Head of caudate nucleus (tissue), 42 donors: ENCODE data around the gene USP49.
A peak's percentile ranks its signal among the peaks of the same experiment; 100 is the strongest.

Experiments used
- DNase-seq, 42 donors: peaks; one replicate each; pipeline versions ENCODE4 v3.0.0 to v3.0.0-alpha.2; 2020 to 2021; ENCODE audit warnings: mixed read lengths in 7 of 42
- intact Hi-C: fragments of 100-400 bp; cut with DNase I; formaldehyde crosslinking; loops from one replicate; pipeline ENCODE4 v1.15.0; 2022

Gene USP49

GRCh38 chr6:41934278-41935192, 39.4 kb upstream of the USP49 start:
- no peak for DNase-seq
- intact Hi-C loops = loop anchor here (5.0 kb wide), 2 partner anchors 108 to 147 kb away; partner anchors contain the start of gene TOMM6

DNA sequence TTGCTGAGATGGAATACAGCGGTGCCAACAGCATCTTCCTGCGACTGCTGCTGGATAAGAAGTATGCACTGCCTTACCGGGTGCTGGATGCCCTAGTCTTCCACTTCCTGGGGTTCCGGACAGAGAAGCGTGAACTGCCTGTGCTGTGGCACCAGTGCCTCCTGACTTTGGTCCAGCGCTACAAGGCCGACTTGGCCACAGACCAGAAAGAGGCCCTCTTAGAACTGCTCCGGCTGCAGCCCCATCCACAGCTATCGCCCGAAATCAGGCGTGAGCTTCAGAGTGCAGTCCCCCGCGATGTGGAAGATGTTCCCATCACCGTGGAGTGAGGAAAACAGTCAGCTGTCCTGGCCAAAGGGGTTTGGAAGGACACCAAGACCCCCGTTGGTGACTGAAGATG, 37.2 kb upstream of the USP49 start:
- DNase-seq = no peak
- intact Hi-C loops = no loop called here

DNA sequence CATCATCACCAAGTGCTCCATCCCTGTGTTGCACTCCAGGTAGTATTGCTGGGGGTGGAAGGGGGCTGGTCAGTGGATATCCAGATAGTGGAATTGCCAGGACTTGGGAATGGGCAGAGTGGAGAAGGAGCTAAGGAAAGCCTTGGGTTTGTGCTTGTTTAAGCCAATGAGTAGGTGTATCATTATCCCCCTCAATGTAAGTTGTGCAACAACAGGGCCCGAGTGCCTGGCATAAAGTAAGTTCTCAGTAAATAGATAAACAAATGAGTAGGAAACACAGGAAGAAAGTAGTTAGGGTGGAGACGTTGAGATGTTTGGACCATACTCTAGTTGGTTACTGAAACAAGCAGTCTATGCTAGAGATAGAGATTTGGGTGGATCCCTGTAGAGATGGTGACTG, 36.6 kb upstream of the USP49 start:
- intact Hi-C loops = no loop called here
- DNase-seq = no peak

DNA sequence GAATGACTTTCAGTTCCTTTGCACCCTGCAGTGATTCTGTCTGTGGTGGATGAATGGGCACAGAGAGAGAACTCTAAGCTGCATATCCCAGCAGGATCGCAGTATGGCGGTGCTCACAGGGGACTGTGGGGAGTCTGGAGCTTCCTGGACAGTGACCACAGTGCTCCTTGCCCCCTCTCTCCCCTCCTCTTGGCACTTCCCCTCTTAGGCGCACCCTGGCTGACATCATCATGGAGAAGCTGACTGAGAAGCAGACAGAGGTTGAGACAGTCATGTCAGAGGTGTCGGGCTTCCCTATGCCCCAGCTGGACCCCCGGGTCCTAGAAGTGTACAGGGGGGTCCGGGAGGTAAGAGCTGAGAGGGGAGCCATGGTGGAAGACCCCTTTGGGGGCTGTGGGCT, 34.7 kb upstream of the USP49 start:
- DNase-seq = no peak
- intact Hi-C loops = no loop called here

DNA sequence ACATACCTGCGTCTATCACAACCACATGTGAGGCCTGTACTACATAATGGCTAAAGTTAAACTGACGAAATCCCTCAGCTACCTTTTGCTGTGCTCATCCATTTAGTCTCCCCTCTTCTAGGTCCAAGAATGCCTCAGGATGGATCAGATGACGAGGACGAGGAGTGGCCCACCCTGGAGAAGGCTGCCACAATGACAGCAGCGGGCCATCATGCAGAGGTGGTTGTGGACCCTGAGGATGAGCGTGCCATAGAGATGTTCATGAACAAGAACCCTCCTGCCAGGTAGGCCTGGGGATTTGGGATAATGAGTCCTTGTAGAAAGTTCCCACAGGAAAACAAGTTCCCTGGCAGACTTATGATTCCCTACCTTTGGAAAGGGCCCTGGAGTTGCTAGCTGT, 32.1 kb upstream of the USP49 start:
- DNase-seq = no peak
- intact Hi-C loops = no loop called here

- intact Hi-C loops = loop anchor here (5.0 kb wide), 1 partner anchor 295 kb away; the partner anchor contains the start of gene MRPS10
- no peak for DNase-seq
These were observed 27.0 kb upstream of the USP49 start for GRCh38 chr6:41922154-41922553.

GRCh38 chr6:41921712-41921998, 26.5 kb upstream of the USP49 start:
- DNase-seq = no peak
- intact Hi-C loops = loop anchor here (1.0 to 5.0 kb wide), 4 partner anchors 27 to 296 kb away; partner anchors contain the start of genes MRPS10, TAF8, TOMM6 and USP49

DNA sequence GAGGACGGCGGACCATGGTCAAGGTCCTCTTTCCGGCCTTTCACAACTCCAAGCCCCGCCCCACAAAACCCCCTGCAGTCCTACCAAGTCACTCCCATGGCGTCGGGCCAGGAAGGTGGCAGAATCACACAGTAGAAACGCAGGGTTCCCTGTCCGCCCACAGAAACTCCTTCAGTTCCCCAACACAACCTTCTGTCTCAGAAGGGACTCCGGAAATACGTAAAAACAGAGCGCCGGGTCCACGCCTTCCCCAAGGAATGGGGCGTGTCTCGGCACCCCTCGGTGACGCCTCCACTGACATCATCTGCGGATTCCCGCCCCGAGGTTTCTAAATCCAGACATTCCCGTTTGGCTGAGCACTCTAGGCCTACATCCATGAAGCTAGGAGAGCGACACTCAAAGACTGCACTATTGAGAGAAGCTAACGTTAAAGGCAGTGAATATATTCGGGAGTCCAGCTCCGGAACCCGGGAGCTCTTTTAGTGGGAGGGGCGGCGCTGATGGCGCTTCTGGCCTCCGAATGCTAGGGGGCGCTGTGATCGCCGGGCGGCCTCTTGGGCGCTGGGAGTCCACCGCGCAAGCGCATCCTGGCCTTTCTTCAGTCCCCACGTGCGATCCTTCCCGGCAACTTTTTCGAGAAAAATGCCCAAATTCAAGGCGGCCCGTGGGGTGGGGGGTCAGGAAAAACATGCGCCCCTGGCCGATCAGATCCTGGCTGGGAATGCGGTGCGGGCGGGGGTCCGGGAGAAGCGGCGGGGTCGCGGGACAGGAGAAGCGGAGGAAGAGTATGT, 25.9 kb upstream of the USP49 start, which contains the start of the genes BYSL and MED20:
Gene BYSL (plus strand): TSS at position 579 of the 791 bp plus-strand sequence. CDS start 64 bp downstream, at position 643.
Gene MED20 (minus strand): TSS at position 219 of the 791 bp plus-strand sequence. CDS start 121 bp downstream, at position 98.
- peak; percentile 92 to 99 (median 96) for DNase-seq
- intact Hi-C loops = loop anchor here (1.0 to 5.0 kb wide), 4 partner anchors 26 to 296 kb away; partner anchors contain the start of genes MRPS10, TAF8, TOMM6 and USP49

GRCh38 chr6:41917528-41917927, 22.4 kb upstream of the USP49 start:
- DNase-seq = no peak
- intact Hi-C loops = no loop called here

DNA sequence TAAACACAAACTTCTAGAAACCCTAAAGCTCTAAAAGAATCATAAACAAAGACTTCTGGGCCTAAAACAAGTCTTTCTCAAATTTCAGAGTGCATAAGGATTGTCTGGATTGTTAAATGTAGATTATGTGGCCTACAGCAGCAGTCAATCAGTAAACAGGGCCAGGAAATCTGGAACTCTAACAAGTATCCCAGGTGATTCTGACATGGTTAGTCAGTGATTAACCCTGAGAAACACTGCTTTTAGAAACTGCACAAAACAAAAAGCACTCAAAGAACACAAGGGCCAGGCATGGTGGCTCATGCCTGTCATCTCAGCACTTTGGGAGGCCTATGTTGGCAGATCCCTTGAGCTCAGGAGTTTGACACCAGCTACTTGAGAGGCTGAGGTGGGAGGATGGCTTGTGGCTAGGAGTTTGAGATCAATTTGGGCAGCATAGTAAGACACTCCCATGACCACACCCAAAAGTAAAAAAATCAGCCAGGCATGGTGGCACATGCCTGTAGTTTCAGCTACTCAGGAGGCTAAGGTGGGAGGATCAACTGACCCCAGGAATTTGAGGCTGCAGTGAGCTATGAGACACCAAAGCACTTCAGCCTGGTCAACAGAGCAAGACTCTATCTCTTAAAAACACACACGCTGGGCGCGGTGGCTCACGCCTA, 19.8 kb upstream of the USP49 start:
- intact Hi-C loops = no loop called here
- DNase-seq = no peak

DNA sequence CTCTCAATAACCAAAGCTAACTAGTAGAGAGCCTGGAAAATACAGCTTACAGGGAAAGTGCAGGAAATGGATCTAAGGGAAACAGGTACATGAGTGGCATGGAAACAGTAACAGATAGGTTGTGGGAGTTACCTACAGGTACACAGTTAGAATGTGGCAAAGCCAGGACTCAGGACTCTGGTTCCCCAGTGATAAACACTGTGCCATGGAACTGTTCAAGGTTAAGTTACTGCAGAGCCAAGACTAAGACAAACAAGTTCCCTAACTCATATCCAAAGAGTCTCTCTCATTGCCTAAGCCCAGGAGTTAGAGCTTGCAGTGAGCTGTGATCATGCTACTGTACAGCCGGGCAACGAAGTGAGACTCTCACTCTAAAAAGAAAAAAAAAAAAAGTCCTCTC, 19.2 kb upstream of the USP49 start:
- DNase-seq = no peak
- intact Hi-C loops = no loop called here

- intact Hi-C loops = no loop called here
- no peak for DNase-seq
These were observed 14.6 kb upstream of the USP49 start for GRCh38 chr6:41909727-41910126.

- no peak for DNase-seq
- intact Hi-C loops = no loop called here
These were observed 6.8 kb upstream of the USP49 start for GRCh38 chr6:41901882-41902519.

- intact Hi-C loops = no loop called here
- no peak for DNase-seq
These were observed 5.7 kb upstream of the USP49 start for GRCh38 chr6:41900861-41901260.

DNA sequence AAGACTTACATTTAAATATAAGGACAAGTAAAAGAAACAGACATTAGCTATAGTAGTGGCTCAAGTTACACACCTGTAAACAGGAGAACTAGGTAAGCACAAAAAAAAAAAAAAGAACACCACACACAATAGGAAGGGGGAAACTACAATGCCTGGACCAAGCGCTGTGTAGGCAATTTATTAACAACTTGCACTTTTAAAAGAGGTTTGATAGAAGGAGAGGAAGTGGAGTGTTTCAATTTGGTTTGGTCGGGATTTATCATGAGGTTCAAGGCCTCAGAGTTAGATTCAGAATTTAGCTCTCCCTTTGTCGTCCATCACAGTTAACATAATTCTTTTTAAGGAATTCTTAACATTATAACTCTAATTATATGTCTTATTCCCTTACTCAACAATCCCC, 1.1 kb upstream of the USP49 start:
- DNase-seq = no peak
- intact Hi-C loops = no loop called here

GRCh38 chr6:41894366-41895299, 542 bp downstream of the USP49 start:
- peak in 25 of 42 donors; percentile 5 to 68 (median 16) for DNase-seq
- intact Hi-C loops = loop anchor here (2.0 kb wide), 1 partner anchor 26 kb away; the partner anchor contains the start of genes BYSL and MED20

DNA sequence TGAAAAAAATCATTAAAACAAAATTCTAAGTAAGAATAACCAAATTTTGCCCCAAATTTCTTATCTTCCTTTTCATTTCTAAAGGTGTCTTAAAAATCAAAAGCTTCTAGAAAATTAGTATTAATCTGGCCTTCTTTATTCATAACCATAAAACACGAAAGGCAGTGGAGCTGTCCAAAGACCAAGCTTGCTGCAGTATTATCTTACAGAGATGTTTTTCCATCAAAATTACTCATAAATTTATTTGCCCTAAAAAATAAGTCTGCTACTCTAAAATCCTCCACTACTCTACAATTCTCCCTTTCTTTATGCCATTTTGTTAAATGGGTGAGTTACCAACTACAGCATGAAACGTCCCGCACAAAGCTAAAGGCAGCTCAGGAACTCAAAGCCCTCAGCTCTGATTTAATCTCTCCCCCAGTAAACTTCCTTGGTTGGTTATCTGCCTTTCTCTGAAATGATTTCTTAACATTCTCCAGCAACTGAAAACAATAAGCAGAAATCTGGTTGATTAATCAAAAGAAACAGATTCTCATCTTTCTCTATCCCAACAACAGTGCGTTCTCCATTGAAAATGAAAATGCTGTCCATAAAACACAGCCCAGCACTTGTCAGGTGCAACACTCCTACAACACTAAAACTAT, 2.1 kb downstream of the USP49 start:
- DNase-seq = no peak
- intact Hi-C loops = no loop called here
